D341Med (cell line): ENCODE results near the gene HCN4.
"Not testable (repeated sequence)": the region's sequence is repeated elsewhere in the genome, so short reads cannot be mapped to it uniquely, and the experiment has no call there.

Source experiments
- DNase-seq: peaks from one replicate; pipeline ENCODE4 v3.0.0; 2012; ENCODE audit warnings: low spot score

The HCN4 gene

DNA sequence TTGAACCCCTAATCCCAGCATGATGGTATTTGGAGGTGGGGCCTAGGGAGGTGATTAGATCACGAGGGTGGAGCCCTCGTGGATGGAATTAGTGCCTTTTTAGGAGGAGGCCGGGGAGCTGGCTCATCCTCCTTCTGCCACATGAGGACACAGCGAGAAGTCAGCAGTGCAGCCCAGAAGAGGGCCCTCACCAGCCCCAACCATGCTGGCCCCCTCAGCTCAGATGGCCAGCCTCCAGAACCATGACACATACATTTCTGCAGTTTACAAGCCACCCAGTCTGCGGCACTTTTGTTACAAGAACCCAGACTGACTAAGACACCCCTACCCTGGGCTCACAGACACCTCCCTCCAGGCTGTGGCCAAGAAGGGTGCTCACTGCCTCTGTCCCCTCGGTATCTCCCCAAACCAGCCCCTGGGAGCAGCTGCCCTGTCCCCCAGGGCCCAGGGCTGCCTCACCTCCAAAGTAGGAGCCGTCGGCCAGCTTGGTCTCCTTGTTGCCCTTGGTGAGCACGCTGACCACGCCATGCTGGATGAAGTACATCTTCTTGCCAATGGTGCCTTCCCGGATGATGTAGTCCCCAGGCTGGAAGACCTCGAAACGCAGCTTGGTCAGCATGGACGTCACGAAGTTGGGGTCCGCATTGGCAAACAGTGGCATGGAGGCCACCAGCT lies 44.1 kb downstream of the HCN4 start:
- DNase-seq = no peak

DNA sequence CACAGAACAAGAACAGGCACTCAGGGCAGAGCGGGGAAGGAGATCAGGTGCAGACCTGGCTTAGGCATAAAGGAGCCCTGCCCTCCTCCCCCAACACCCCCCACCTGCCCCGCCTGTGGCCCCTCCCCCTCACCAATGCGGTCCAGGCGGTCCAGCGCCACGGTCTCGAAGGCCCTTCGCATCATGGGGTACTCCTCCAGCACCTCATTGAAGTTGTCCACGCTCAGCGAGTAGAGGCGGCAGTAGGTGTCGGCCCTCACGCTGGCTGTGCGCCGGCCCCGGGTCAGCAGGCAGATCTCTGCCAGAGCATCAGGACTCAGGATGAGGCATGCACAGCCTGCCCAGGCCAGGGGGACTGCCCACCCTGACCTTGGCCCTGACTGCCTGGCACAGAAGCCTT lies 44.8 kb downstream of the HCN4 start:
- DNase-seq = no peak

DNA sequence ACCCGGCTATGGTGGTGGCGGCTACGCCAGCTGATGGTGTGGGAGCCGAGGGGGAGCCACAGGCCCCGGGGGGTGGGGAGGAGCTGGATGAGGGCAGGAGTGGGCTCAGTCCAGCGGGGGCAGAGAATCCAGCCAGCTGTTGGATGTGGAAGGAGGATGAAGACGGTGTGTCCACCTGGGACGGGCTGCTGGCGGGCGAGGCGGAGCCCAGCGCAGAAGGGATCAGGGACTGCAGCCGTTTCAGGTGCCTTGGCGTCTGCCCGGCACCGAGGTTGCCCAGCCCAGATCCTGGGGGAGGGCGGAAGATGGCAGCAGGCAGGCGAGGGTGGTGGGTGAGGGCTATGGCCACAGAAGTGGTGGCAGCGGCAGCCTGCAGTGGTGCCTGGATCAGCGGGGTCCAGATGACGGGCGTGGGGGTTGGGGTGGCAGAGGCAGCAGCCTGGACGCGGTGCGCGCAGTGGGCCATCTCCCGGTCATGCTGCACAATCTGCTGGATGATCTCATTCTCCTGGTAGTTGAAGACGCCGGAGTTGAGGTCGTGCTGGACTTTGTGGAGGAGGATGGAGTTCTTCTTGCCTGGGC lies 45.3 kb downstream of the HCN4 start:
- no peak for DNase-seq

DNA sequence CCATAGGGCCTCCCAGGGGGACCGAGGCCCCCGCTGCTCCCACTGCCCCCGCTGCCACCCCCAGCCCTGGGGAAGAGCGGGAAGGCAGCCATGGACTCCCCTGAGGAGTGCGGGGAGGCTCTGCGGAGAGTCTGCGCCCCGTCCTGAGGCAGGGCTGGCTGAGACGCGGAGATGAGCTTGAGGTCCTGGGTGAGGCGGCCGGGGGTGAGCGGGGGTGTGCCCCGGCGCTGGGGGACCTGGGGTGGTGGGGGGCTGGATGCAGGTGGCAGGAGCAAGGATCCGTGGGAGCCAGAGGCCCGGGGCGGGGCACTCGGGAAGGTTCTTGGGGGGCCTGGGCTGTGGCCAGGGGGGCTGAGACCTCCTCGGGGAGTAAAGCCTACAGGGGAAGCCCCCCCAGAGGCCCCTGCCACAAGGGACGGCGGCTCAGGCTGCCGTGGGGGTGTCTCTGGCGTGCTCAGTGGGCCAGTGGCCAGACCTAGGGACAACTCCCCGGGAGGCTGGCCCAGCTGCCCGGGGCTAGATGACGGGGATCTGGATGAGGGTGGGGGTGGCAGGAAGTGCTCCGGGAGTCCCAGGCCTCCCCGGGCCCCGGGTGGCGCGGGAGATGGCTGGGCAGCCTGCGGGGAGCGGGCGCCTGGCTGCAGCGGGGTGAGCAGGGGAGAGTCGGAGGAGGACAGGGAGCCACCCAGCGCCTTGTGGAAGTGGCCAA lies 45.9 kb downstream of the HCN4 start:
- no peak for DNase-seq

DNA sequence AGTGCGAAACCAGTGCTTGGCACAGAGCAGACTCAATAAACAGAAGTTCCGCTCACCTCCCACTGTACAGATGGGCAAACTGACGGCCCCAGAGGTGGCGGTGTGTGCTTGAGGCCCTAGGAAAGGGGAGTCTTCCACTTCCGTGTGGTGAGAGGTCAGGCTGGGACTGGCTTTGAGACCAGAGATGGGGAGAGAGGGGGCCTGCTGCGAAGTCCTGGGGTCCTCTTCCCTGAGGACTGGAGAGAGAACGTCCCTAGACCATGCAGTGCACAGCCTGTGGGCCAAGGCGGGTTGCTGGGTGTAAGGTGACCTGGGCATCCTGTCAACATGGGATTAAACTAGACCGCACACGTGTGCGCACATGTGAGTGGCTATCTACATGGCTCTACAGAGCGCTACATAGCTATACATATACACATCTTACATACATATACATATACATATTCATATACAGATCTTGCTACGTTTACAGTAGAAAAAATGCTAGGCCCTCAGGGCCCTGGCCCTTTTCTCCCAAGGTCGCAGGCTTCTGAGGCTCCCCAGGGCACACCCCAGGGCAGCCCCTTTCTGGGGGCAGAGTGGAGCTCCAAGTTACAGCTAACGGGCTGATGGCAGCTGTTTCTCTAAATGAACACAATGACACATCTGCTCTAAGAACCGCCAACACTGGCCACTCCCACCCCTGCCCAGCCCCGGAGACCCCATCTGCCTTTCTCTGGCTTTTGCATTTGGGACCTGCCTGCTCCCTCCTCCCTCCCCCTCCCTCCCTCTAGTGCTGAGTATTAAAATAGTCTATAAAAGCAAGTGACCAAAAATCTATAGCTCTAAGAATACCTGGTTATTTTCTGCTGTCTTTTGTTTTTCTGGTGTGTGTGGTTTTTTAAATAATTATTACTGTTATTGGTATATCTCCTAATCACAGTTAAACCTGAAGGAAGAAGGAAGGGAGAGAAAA lies 47.0 kb downstream of the HCN4 start:
- DNase-seq = no peak

DNA sequence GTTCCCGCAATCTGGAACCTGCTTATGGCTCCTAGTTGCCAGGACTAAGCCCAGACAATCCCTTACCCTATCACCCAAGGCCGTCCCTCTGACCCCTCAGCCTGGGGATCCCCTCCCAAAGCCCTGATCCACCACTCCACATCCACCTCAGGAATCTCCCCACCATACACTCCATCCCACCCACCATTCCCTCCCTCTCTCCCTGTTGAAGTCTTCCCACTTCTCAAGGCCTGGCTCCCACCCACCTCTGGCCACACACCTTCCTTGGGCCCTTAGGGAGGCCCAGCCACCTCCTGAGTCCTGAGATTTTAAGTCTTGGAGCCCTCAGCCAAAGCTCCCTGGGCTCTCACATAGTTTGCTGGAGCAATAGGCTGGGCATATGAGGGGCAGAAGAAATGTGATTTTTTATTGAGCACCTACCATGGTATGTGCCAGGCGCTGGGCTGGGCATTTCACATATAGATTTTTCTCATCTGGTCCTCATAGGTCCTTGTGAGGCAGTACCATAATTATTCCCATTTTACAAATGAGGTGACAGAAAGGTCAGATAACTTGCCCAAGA lies 48.1 kb downstream of the HCN4 start:
- no peak for DNase-seq

DNA sequence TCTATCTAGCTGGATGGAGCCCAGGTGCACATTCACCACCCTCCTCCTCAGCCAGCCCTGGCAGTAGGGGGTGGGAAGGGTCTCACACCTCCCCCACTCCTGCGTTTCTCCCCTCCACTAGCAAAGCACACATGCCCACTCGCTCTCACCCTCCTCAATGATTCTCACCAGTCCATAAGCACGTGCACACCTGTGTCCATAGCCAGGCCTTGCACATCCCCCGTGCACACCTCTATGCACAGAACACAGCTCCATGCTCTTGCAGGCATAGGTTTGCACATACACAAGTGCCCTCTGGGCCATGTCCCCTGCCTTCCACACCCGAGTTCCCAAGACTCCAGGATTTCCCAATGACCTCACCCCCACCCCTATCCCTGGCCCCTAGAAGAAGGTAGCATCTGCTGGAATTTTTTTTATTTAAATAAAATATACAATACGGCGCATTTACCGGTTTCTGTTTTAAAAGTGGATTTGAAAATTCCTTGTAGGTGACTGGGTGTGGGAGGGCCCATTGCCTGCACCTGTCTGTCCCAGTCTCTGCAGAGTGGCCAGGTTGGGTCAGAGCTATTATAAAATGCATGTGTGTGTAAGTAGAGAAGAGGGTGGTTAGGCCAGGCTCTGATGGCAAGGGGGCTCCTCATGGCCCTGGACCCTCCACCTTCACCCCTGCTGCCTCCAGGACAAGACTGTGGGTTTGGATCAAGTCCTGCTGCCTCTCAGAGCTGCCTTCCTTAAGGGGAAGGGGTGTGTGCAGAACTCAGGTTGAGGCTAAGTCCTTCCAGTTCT lies 49.1 kb downstream of the HCN4 start:
- DNase-seq = no peak

DNA sequence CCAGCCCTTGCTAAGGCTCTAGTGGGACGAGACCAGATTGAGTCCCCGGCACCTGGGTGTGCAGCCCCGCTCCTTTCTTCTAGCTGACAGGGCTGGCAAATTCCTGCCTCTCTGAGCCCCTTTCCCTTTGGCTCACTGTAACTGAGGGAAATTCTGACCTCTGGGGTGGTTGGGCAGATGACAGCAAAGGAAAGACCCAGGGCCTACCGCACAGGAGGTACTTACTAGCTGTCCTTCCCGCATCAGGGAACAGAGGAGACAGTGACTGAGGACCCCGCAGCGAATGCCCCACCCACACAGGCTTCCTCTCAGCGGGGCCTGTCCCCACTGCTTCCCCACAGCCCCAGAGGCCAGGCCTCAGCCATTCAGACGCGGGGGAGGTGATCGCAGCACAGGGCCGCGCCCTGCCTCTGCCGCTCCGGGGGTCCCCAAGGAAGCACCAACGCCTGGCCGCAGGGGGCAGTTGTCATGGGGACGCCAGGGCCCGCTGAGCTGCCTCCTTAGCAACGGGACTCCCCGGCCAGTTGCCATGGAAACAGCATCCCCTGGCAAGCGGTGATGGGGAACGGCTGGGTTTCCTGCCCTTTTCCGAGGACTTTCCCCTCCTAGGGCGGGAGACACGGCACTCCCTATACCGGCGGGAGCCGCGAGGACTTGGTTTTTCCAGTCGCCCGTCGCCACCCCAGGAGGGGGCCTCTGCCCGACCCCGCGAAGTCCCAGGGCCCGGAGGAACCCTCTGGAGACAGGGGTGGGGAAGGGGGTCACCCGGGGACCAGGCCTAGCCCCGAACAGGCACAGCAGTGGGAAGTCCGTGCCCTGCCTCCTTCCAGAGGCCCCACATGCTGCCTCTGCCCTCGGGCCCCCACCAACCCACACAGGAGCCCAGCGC lies 50.1 kb downstream of the HCN4 start:
- no peak for DNase-seq

DNA sequence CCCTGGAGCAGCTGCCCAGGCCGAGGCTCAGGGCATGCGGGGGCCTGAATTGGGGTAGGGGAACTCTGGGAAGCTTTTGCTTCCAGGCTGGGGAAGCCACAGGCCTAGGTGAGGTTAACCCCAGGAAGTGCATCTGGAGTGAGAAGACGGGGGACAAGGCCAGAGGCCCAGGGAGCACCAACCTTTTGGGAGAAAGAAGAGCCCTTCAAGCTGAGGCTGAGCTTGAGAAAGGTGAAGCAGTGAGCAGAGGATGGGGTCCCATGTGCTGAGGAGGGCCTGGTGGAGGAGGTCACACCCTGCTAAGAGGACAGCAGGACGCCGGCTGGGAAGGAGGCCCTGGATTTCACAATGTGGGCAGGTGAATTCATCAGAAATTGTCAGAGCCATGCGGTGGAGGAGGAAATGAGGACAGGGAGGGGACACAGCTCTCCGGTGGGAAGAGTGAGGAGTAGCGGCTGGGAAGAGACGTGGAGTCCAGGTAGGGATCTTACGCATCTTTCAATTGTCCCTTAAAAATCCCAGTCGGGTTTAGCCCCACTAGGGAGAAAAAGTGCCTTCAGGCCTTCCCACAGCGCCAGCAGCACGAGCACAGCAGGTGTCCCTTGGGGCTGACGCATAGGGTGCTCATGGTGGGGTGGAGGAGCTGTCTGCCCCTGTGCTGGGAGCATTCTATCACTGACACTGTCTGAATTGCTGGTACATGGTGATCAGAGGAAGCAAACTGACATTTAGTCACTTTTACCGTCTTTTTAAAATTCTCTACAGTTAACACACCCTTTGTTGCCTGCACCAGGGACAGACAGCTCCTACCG lies 50.9 kb downstream of the HCN4 start:
- DNase-seq = no peak

DNA sequence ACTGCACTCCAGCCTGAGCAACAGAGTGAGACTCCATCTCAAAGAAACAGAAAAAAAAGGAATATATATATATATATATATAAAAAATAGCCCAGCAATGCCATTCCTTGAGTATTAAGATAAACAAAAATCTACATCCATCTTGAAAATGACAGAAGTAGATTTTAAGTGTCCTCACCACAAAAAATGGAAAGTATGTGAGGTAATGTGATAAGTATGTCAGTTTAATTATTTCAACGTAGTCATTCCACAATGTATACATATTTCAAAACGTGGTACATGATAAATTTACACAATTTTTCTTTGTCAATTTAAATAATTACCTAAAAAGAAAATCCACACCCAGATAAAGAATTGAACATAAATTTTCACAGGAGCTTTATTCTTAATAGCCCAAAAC lies 54.9 kb downstream of the HCN4 start:
- no peak for DNase-seq

DNA sequence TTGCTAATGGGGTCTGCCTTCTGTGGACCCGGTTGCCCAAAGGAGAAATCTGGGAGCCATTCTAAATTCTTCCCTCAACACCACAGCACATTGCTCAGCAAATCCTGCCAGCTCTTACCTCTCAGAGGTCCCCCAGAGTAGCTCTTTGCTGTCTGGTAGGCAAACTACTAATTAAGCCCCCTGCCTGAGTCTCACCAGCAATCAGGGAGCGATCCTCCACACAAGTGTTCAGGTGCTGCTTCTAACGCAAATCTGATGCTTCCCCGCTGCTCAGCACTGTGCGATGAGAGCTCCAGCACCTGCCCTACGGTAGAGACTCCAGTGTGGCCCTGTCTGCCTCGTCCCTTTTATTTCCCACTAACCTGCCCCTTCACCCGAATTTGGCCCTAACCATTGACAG lies 60.5 kb downstream of the HCN4 start:
- DNase-seq = no peak

DNA sequence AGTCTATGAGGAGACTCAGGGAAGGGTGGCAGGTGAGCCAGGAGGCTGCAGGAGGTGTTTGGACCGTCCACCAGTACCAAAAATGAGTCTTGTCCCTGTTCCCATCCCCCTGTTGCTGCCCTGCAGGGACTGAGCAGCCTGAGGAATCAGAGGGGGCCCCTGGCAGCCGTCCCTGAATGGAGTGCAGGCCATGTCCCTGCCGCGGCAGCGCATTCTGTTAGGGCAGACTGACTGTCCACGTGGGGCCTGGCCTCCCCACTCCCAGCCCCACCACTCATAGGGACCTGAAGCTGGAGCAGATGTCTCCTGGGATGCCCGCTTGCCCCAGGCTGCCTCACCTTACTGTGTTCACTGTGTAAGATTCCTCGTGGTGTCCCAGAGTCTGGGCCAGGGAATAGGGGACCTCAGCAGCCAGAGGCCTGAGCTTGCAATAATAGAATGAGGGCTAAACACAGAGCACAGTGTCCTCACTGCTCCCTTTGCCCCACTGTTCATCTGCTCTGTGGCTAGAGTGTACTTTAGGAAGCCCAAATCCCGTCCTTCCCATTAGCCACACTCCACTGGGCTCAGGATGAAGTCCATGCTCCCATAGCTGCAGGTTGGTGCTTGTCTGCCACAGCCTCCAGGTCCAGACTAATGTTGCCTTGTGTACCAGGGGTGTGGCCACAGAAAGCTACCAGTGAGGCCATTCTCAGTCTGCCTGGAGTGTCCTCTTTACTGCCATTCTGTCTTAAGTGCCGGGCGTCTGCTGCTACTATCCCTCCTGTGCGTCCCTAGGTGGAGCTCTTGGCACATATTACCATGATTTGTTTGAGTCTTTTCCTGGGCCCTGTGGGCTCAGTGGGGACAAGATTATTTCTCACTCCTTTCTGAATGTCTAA lies 63.2 kb downstream of the HCN4 start:
- DNase-seq = peak; percentile 81

DNA sequence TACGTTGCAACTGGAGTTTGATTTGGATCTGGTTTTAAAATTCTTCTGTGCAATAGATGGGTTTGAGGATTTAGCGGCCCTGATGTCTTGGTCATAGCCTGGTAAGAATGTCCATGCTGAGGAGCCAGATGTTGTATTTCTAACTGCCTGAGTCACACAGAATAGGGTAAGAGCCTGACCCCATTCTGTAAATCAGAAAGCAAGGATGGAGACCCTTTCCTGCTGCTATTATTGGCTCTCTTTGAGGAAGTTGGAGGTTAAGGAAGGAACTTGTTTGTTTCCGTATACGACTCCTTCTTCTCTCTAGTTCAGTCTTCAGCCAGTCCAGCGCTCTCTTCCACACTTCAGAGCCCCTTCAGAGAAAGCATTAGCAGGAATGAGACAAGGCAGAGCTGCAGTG lies 65.1 kb downstream of the HCN4 start:
- DNase-seq = no peak

DNA sequence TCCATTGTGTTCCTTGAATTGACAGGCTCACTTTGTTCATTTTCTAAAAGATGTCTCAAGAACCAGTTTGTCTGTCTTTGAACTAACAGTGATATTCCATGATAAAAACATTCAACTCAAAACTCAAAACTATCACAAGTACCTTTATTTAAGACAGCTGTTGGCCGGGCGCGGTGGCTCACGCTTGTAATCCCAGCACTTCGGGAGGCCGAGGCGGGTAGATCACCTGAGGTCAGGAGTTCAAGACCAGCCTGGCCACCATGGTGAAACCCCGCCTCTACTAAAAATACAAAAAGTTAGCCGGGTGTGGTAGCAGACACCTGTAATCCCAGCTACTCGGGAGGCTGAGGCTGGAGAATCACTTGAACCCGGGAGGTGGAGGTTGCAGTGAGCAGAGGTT lies 68.5 kb downstream of the HCN4 start:
- DNase-seq = not testable (repeated sequence)

DNA sequence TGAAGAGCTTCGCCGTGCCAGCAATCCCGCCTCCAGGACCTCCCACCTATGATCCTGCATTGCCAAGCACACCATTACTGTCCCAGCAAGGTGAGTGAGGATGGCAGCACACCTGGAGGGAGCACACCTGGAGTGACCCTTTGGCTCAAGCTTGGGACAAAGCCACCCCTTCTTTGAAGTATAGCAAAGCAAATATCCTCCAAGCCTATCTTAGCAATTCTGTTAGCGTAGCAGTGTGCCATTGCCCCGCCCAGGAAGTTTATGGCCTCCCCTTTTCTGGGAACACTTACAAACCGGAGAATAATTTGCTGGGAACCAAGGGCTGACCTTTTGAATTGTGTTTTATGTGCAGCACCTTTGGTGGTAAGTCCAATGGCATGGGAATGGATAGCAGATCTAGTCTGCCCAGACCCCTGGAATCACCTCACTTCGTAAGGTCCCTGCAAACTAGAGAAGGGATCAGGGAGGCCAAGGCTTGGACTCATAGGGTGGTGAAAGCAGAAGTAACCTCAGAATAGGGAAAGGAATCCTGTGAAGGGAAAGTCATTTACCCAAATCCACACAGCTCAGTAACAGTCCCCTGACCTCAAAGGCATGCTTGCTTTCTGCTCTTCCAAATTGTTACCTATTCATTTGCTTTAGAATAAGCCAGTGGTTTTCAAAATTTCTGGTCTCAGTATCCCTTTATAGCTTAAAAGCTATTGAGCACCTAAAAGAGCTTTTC lies 70.1 kb downstream of the HCN4 start:
- no peak for DNase-seq

DNA sequence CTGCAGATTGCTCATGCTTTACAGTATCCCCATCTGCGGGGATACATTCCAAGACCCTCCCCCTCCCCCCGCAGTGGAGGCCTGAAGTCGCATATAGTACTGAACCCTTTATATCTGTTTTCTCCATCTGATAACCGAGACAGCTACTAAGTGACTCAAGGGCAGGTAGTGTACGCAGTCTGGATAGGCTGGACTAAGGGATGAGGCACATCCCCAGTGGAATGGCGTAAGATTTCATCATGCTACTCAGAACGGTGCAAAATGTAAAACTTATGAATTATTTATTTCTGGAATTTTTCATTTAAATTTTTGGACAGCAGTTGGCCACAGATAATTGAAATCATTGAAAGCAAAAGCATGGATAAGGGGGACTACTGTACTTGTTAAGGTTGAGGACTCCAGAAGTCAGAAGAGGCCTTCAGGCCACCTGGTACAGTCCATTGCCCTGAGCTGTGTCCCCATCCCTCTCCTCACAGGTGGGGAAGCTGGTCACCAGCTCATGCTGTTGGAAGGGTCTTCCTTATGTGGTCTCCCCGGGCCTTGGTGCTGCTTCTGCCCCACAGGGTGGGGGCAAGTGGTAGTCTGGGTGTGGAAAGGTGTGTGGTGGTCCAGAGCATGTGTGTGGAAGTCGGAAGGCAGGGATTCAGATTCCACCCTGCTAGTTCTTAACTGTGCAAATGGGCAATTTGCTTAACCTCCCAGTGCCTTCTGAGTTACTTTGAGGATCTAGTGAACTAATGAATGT lies 72.0 kb downstream of the HCN4 start:
- no peak for DNase-seq
